ENCODE measurements around the gene TTC8.
"Not testable (repeated sequence)": the region's sequence is repeated elsewhere in the genome, so short reads cannot be mapped to it uniquely, and the experiment has no call there.

DNA sequence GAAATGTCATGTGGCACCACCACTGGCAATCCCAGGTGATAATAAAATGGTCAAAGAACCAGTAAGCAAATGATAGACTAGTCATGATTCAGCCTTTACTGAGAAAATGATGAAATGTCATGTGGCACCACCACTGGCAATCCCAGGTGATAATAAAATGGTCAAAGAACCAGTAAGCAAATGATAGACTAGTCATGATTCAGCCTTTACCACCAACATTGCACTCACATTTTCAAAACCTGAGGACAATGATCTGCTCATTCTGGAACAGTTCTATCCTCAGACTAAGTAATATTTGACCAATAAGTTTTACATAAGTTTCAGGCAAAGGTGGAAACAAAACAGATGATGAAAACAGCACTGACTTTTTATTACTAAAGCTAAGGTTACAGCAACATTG is 34.9 kb upstream of the TTC8 start:
- TF ChIP-seq, protein P1, sequence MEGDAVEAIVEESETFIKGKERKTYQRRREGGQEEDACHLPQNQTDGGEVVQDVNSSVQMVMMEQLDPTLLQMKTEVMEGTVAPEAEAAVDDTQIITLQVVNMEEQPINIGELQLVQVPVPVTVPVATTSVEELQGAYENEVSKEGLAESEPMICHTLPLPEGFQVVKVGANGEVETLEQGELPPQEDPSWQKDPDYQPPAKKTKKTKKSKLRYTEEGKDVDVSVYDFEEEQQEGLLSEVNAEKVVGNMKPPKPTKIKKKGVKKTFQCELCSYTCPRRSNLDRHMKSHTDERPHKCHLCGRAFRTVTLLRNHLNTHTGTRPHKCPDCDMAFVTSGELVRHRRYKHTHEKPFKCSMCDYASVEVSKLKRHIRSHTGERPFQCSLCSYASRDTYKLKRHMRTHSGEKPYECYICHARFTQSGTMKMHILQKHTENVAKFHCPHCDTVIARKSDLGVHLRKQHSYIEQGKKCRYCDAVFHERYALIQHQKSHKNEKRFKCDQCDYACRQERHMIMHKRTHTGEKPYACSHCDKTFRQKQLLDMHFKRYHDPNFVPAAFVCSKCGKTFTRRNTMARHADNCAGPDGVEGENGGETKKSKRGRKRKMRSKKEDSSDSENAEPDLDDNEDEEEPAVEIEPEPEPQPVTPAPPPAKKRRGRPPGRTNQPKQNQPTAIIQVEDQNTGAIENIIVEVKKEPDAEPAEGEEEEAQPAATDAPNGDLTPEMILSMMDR (conservative IDR thresholded peaks at IDR 0.05 in 1 of 2, IDR thresholded peaks at IDR 0.05 in 1 of 2; ENCODE audit: low read depth in 1 of 2, low read length in 2 of 2): not testable (repeated sequence)
- TF ChIP-seq EZH2 (IDR thresholded peaks at IDR 0.05; ENCODE audit: low read length, missing control alignments): not testable (repeated sequence)
